ENCODE data around the gene PRR36.
"Not testable (repeated sequence)": the region's sequence is repeated elsewhere in the genome, so short reads cannot be mapped to it uniquely, and the experiment has no call there.

PRR36 gene

DNA sequence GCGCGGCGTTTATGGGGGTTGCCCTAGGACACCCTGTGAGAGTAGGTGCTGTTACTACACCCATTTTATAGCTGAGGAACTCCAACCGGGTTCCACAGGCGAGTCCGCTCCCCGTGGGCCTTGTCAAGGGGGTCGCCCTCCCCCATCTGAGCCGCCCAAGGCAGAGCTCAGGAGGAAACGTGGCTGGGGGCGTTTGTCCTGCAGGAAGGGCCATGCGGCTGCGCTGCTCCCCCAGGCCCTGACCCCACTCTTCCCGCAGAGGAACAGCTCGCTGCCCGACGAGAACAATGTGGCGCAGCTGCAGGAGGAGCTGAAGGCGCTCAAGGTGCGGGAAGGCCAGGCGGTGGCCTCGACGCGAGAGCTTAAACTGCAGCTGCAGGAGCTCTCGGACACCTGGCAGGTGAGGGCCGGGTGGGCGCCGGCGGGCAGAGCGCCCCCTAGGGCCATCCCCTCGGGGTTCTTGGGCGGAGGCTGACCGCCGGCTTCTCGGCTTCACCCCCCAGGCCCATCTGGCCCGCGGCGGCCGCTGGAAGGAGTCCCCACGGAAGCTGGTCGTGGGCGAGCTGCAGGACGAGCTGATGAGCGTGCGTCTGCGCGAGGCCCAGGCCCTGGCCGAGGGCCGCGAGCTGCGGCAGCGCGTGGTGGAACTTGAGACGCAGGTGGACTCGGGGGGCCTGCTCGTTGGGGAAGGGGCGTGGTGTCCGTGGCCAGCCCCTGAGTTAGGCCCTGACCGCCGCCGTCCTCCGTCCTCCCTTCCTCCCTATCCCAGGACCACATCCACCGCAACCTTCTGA, 12.4 kb downstream of the PRR36 start:
- no peak overlapping the region for H2AFZ ChIP-seq (ENCODE audit: low read length, unreplicated experiment)
- no peaks in the 10 kb centered on the region for H3K36me3 ChIP-seq (ENCODE audit: insufficient read depth, low read length)
- no peak overlapping the region for H3K27ac ChIP-seq (ENCODE audit: low read depth, low read length)
- H3K4me3 ChIP-seq (ENCODE audit: low read depth, low read length), result no peak overlapping the region
- H3K27me3 ChIP-seq (ENCODE audit: insufficient read depth, low read length), result no peaks in the 10 kb centered on the region
- H3K79me2 ChIP-seq (ENCODE audit: control insufficient read depth, insufficient read depth, low read length, unreplicated experiment), result no peaks in the 10 kb centered on the region
- no peaks in the 10 kb centered on the region for H3K4me1 ChIP-seq (ENCODE audit: control insufficient read depth, insufficient read depth, low read length, unreplicated experiment)

DNA sequence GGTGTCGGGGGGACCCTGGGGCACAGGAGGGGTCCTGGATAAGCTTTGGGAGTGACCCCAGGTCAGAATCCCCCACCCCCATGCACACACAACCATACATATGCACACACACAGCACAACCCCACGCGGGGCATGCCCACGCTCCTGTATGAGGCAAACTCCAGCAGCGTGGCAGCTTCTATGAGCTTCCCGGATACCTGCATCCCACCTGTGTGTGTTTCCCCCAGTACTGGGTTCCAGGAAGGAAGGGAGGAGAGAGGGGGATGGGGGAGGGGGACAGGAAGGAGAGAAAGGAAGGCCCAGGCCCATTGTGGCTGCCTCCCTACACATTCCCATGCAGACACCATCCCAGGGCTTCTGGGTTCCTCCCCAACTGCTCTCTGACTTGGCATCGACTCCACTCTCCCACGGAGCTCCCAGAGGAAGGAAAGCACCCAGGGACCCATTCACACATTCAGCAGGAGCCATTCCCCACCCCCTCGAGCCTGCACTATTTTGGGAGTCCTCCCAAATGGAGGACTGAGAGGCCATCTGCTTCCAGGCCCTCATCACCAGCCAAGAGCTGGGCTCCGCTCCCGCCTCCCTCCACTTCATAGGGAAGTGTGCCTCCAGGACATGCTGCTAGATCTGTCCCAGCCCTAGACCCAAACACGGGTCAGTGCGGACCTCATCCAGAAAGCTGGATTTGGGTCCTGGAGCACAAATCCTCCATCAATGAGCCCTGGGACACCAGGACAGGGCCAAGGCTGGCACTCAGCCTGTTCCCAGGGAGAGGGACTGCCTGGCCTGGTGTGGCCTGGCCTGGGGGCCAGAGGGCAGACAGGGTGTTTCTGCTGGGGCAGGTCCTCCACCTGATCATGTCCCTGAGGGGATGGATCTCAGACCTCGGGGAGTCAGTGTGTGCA, 13.2 kb downstream of the PRR36 start:
- no peaks in the 10 kb centered on the region for H3K36me3 ChIP-seq (ENCODE audit: insufficient read depth, low read length)
- no peaks in the 10 kb centered on the region for H3K79me2 ChIP-seq (ENCODE audit: control insufficient read depth, insufficient read depth, low read length, unreplicated experiment)
- H3K4me3 ChIP-seq (ENCODE audit: low read depth, low read length), result no peak overlapping the region
- H3K4me1 ChIP-seq (ENCODE audit: control insufficient read depth, insufficient read depth, low read length, unreplicated experiment), result no peaks in the 10 kb centered on the region
- H3K27me3 ChIP-seq (ENCODE audit: insufficient read depth, low read length), result no peaks in the 10 kb centered on the region
- H2AFZ ChIP-seq (ENCODE audit: low read length, unreplicated experiment), result no peak overlapping the region
- no peak overlapping the region for H3K27ac ChIP-seq (ENCODE audit: low read depth, low read length)

DNA sequence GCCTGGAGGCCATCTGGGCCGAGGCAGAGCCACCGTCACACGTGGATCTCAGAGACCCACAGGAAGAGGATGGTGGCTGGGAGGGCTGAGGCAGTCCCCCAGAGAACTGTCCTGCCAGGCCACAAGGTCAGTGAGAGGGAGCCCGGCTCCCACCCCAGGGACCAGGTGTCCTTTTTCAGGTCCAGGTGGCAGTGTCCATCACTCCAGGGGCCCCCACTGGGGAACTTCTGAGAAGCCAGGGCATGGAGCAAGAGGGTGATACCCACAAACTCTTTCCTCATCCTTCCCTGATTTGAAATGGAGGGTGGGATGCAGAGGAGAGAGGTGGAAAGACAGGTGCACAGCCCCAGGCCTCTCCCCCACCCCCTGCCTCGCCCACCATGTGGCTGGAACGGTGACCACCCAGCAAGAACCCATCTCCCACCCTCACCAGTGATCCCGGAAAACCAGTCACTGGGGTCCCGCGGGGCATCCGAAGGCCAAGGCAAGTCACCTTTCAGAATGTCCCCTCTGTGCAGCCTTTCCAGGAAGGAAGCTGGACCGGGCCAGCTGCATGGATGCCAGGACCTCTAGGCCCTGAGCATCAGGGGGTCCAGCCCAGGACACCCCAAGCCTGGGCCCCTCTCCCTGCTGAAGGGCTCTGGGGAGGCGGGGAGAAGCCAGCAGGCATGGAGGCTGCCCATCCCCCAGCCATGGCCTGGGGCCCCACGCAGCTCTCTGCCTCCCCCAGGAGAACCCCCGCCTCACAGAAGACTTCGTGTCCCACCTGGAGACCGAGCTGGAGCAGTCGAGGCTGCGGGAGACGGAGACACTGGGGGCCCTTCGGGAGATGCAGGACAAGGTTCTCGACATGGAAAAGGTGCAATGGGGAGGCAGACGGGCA, 14.1 kb downstream of the PRR36 start:
- H3K36me3 ChIP-seq (ENCODE audit: insufficient read depth, low read length), result no peaks in the 10 kb centered on the region
- no peak overlapping the region for H3K27ac ChIP-seq (ENCODE audit: low read depth, low read length)
- no peaks in the 10 kb centered on the region for H3K27me3 ChIP-seq (ENCODE audit: insufficient read depth, low read length)
- no peak overlapping the region for H2AFZ ChIP-seq (ENCODE audit: low read length, unreplicated experiment)
- H3K4me1 ChIP-seq (ENCODE audit: control insufficient read depth, insufficient read depth, low read length, unreplicated experiment), result no peaks in the 10 kb centered on the region
- H3K79me2 ChIP-seq (ENCODE audit: control insufficient read depth, insufficient read depth, low read length, unreplicated experiment), result no peaks in the 10 kb centered on the region
- H3K4me3 ChIP-seq (ENCODE audit: low read depth, low read length), result no peak overlapping the region

DNA sequence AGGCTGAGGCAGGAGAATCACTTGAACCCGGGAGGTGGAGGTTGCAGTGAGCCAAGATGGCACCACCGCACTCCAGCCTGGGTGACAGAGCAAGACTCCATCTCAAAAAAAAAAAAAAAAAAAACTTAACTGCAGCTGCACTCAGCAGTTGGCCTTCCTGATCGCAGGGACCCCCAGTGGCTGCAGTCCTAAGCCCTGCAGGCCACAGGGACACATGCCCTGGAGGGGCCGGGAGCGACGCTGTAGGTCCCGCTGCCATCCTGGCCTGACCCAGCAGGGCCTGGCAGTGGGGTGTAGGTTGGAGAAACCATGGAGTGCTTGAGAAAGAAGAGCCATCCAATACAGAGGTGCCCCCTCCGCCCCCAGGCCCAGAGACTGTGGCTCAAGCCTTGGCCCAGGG, 15.1 kb downstream of the PRR36 start:
- not testable (repeated sequence) for H3K27ac ChIP-seq (ENCODE audit: low read depth, low read length); H3K4me1 ChIP-seq (ENCODE audit: control insufficient read depth, insufficient read depth, low read length, unreplicated experiment); H3K36me3 ChIP-seq (ENCODE audit: insufficient read depth, low read length); H2AFZ ChIP-seq (ENCODE audit: low read length, unreplicated experiment); H3K27me3 ChIP-seq (ENCODE audit: insufficient read depth, low read length); H3K4me3 ChIP-seq (ENCODE audit: low read depth, low read length); H3K79me2 ChIP-seq (ENCODE audit: control insufficient read depth, insufficient read depth, low read length, unreplicated experiment)

DNA sequence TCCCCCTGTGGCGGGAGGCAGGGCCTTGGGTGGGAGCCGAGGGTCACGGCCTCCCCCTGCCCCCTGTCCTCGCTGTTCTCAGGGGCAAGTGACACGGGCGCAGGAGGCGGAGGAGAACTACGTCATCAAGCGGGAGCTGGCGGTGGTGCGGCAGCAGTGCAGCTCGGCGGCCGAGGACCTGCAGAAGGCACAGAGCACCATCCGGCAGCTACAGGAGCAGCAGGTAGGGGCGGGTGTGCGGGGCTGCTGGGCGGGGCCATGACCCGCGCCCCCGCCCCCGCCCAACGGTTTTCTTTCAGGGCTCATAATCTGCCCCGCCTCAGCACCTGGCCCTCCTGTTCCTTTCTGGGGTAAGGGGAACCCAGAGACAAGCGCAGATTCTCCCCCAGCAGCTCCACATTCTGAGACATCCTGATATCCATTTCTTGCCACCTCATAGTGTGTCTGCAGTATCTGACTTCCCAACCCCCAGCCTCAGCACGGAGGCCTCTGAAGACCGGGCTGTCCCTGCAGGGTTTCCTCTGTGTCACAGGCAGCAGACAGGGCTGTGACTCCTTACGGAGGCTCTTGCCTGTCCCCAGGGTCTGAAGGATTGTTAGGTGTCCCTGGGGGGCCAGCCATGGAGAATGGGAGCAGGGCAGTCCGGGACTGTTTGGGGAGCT, 15.9 kb downstream of the PRR36 start:
- no peak overlapping the region for H3K4me3 ChIP-seq (ENCODE audit: low read depth, low read length)

DNA sequence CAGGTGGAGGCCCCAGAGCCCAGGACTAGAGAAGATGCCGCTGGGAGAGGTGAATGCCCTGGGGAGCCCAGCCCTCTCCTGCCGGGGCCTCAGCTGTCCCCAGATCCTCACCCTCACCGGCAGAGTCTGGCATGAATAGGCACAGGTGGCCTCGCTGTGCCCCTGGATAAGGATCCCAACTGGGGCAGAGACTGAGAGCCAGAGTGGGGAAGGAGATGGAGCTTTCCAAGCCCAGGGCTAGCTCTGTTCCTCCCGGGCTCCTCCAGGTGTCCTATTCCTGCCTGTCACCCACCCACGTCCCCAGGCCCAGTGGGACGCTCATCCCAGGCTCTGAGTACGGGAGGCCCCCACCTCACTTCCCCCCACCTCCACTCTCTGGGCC, 16.5 kb downstream of the PRR36 start:
- Histone ChIP-seq H2AFZ (ENCODE audit: low read length, unreplicated experiment) (no peak overlapping the region), H3K27ac (ENCODE audit: low read depth, low read length) (no peak overlapping the region), H3K4me3 (ENCODE audit: low read depth, low read length) (no peak overlapping the region), H3K36me3 (ENCODE audit: insufficient read depth, low read length) (no peaks in the 10 kb centered on the region), H3K4me1 (ENCODE audit: control insufficient read depth, insufficient read depth, low read length, unreplicated experiment) (no peaks in the 10 kb centered on the region), H3K79me2 (ENCODE audit: control insufficient read depth, insufficient read depth, low read length, unreplicated experiment) (no peaks in the 10 kb centered on the region), H3K27me3 (ENCODE audit: insufficient read depth, low read length) (no peaks in the 10 kb centered on the region)

More for the DNA sequence above, 15.9 kb downstream of the PRR36 start:
- H3K27me3 ChIP-seq (ENCODE audit: insufficient read depth, low read length), result no peaks in the 10 kb centered on the region
- no peak overlapping the region for H3K27ac ChIP-seq (ENCODE audit: low read depth, low read length)
- H3K4me1 ChIP-seq (ENCODE audit: control insufficient read depth, insufficient read depth, low read length, unreplicated experiment), result no peaks in the 10 kb centered on the region
- H3K36me3 ChIP-seq (ENCODE audit: insufficient read depth, low read length), result no peaks in the 10 kb centered on the region
- H2AFZ ChIP-seq (ENCODE audit: low read length, unreplicated experiment), result no peak overlapping the region
- H3K79me2 ChIP-seq (ENCODE audit: control insufficient read depth, insufficient read depth, low read length, unreplicated experiment), result no peaks in the 10 kb centered on the region

DNA sequence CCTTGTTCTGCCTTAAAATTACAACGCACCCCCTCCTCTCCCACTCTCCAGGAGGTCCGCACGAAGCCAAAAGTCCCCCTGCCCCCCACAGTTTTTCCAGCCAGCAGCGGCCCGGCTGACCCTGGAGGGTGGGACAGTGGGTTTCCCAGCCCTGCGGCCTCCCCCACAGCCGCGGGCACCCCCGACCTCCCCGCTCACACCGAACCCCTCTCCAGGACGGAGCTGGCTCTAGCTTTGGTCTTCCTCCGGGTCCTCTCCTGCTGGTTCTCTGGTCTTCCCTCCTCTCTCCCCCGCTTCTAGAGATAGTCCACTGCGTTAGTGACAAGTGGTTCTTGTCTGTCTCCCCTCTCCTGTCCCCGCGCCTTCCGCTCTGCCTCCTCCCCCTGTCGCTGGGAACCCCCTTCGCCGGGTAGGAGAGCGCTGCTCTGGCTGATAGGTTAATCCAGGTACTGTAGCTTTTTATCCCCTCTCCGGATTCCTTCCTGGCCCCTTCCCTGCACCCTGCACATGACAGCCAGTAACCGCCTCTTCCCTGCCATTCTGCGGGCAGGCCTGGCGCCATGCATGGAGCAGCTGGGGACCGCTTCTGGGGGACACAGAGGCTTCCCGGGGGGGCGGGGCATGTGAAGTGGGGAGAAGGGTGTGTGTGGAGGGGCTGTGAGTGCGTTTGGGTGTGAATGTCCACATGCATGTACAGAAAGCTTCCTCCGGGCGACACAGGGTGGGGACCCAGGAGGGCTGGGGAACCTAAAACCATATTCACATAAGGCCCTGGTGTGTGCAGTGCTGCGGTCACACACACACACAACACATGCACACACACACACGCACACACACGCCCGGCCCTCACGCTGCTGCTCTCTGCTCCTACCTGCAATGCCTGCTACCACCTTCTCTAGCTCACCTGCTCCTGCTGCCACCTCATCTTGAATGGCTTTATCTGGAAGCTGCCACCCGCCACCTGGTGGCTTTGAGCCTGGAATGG, 17.2 kb downstream of the PRR36 start:
- Histone ChIP-seq H3K27ac (ENCODE audit: low read depth, low read length) (no peak overlapping the region), H3K4me1 (ENCODE audit: control insufficient read depth, insufficient read depth, low read length, unreplicated experiment) (no peaks in the 10 kb centered on the region), H3K27me3 (ENCODE audit: insufficient read depth, low read length) (no peaks in the 10 kb centered on the region)

DNA sequence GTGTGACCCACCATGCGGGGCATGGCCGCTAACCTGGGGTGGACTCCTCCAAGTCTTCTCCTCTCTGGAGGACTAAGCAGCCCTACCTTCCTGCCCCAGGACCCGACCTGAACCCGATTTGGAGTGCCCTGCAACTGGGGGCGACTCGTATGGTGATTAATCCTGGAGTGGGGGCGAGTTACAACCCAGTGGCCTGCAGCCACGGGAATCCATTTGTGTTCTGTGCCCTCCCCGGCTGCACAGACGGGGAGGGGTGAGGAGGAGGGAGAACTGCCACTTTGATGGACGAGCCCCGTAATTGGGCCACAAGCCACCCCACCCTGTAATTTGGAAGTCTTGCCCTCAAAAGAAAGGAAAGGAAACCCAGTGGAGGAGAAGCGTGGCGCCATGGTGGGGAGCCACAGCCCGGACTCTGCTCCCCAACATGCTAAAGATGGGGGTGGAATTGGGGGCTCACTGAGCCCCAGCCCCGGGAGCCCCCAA, 18.0 kb downstream of the PRR36 start:
- H3K36me3 ChIP-seq (ENCODE audit: insufficient read depth, low read length), result no peaks in the 10 kb centered on the region
- H3K79me2 ChIP-seq (ENCODE audit: control insufficient read depth, insufficient read depth, low read length, unreplicated experiment), result no peaks in the 10 kb centered on the region
- no peaks in the 10 kb centered on the region for H3K27me3 ChIP-seq (ENCODE audit: insufficient read depth, low read length)
- H3K27ac ChIP-seq (ENCODE audit: low read depth, low read length), result no peak overlapping the region
- no peak overlapping the region for H3K4me3 ChIP-seq (ENCODE audit: low read depth, low read length)
- H2AFZ ChIP-seq (ENCODE audit: low read length, unreplicated experiment), result no peak overlapping the region
- no peaks in the 10 kb centered on the region for H3K4me1 ChIP-seq (ENCODE audit: control insufficient read depth, insufficient read depth, low read length, unreplicated experiment)

More for the DNA sequence above, 17.2 kb downstream of the PRR36 start:
- no peaks in the 10 kb centered on the region for H3K36me3 ChIP-seq (ENCODE audit: insufficient read depth, low read length)
- H3K4me3 ChIP-seq (ENCODE audit: low read depth, low read length), result no peak overlapping the region
- no peak overlapping the region for H2AFZ ChIP-seq (ENCODE audit: low read length, unreplicated experiment)
- H3K79me2 ChIP-seq (ENCODE audit: control insufficient read depth, insufficient read depth, low read length, unreplicated experiment), result no peaks in the 10 kb centered on the region

DNA sequence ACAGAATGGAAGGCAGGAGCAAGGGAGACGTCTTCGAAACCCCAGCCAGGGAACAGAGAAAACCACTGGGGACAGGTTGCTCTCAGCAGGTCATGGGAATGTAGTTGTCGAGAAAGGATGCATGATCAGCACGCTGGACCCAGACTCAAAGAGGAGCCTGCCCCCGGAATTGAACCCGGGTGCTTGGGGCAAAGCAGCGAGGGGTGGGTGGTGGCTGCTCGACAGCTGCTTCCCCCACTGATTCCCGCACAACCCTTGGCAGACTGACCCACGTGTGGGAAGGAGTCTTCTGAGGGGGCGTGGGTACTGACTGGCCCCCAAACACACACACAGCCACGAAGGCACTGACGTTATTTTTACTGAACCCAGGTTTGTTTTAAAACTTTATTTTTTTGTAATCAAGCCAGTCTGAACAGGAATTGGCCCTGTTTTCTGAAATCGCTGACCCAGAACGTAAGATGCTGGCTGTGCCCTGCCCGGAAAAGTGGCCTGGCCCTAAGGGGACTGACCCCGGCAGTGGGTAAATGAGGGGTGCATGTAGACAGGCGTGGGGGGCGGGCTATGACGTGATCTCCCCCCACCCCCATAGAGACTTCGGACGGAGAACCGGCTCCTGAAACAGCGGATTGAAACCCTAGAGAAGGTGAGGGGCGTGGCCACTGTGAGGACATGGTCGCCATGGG, 18.6 kb downstream of the PRR36 start:
- Histone ChIP-seq H3K4me3 (ENCODE audit: low read depth, low read length) (no peak overlapping the region), H3K36me3 (ENCODE audit: insufficient read depth, low read length) (no peaks in the 10 kb centered on the region), H3K27ac (ENCODE audit: low read depth, low read length) (no peak overlapping the region), H3K79me2 (ENCODE audit: control insufficient read depth, insufficient read depth, low read length, unreplicated experiment) (no peaks in the 10 kb centered on the region), H2AFZ (ENCODE audit: low read length, unreplicated experiment) (no peak overlapping the region), H3K27me3 (ENCODE audit: insufficient read depth, low read length) (no peaks in the 10 kb centered on the region), H3K4me1 (ENCODE audit: control insufficient read depth, insufficient read depth, low read length, unreplicated experiment) (no peaks in the 10 kb centered on the region)

Measured in ACC112 (cell line).